G401.6 (cell line): ENCODE measurements around the gene HOXC12.

Source experiments
- FAIRE-seq: peaks from 2 replicates; lab custom pipeline; 2012; peaks lifted over from hg19 to GRCh38; lab: Jason Lieb, UNC

Gene HOXC12

DNA sequence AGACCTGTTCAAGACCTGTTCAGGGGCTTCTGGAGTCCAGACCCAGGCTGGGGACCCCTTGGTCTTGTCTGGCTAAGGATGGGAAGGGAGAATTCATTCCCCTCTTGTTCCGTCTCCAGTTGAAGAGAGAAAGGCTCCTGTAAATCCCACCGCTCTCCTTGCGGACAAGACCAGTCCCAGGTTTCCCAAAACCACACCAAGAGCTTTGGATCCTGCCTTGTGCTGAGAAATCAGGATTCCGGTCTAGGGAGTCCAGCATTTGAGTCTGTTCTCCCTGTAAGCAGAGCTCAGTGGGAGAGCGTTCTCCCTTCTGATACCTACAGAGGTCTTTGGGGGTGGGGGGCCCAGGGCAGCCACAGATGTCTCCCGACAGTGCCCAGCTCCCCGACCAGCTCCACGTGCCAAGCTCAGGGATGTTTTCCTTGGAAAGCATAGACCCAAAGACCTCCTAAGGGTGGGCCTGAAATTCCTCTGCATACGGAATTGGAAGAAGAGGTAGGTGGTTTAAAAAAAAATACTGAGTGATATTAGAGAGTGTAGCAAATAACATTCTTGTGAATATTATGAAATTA is 14.2 kb upstream of the HOXC12 start:
- FAIRE-seq = no peak

DNA sequence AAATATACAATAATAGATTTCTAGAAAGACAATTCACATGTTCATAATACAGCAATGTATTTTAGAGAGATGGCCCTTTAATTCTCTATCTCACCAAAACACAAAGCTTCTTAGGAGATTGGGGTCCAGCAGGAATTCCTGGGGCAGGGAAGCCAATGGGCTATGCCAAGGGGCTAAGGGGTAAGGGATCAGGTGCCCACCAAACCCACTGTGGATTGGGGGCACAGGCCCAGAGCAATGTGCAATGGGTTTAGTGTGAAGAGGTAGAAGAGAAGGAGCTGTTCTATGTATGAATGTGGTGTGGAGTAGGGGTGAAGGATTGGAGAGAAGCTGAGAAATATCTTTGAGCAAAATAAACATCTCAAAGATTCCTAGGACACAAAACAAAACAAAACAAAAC is 13.5 kb upstream of the HOXC12 start:
- FAIRE-seq = no peak

GRCh38 chr12:53941750-53942149 is 13.0 kb upstream of the HOXC12 start:
- no peak for FAIRE-seq

DNA sequence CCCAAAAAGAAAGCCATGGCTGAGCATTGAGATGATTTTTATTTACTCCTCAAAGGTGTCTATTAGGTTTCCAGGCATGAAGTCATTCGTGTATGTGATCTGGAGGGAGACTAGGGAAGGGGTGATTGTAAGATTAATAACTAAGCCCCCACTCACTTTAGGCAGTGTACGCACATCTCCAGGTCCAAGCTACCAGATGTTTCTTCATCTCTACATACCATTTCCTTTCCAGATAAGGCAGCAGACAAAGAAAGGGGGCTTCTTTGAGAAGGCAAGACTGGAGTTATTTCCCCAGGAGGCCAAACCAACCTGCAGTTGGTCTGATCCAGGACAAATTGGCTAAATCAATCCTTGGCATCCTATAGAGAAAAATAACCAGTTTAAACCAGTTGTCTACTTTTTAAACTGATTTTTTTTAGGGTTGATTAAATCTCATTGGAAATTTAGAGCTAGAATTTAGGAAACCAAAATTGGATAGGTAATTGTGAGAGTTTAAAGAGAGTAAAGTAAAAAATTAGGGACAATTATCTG is 12.2 kb upstream of the HOXC12 start:
- FAIRE-seq = peak; percentile 84

DNA sequence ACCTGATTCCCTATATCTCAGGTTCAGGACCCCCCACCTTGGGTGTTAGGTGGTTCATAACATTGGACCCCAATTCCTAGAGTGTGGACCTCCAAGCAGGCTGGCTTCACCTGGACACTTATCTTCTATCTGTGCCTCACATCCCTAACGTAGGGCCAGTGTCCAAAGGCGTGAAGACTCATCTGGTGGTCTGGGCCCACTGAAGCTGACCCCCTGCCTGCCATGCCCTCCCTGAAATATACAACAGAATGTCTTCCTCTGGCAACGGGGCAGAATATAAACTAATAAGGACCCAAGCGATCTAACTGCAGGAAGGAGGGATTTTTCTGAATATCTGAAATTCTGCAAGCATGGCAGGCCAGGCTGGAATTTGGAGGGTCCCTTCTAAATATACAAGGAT is 10.5 kb upstream of the HOXC12 start:
- FAIRE-seq = no peak

DNA sequence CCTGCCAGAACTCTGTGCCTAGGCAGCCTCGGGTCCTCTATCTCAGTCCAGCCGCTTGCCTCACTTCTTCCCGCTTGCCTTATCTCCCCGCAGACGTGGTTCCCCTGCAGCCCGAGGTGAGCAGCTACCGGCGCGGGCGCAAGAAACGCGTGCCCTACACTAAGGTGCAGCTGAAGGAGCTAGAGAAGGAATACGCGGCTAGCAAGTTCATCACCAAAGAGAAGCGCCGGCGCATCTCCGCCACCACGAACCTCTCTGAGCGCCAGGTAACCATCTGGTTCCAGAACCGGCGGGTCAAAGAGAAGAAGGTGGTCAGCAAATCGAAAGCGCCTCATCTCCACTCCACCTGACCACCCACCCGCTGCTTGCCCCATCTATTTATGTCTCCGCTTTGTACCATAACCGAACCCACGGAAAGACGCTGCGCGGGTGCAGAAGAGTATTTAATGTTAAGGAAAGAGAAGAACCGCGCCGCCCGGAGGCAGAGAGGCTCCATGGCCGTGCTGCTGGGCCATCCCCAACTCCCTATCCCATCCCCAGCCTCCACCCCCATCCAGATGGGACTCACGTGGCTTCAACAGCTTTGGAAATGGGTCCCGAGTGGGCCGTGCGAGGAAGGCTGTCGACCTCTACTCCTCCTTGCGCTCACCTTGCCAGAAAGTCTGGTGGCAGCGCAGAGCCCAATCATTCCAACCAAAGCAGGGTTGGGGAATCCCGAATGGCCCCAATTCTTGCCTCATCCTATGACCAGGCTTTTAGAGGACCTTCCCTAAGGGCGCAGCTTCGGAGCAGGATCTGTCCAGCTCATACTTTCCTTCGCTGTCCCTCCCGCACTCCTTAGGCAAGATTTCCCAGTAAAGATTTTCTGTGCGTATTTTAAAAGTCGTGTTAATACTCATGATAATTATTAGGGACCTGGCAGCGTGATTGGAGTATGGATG is 9.5 kb upstream of the HOXC12 start:
- no peak for FAIRE-seq

DNA sequence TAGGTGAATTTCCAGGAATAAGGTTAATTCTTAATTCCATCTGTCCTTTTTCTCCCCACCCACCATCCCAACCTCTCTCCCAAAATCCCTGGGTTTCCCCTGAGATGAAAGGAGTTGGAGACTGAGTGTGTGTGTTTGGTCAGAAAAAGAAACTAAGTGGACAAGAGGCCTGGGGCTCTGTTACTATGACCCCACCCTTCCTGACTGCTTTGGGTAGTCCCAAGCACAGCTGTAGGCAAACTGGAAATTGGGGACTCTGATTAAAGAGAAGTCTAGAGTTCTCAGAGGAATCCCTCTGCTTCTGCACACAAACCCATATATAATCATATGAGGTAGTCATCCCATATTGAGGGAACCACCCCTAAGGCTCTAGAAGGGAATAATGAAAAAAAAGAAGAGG is 7.0 kb upstream of the HOXC12 start:
- FAIRE-seq = no peak

DNA sequence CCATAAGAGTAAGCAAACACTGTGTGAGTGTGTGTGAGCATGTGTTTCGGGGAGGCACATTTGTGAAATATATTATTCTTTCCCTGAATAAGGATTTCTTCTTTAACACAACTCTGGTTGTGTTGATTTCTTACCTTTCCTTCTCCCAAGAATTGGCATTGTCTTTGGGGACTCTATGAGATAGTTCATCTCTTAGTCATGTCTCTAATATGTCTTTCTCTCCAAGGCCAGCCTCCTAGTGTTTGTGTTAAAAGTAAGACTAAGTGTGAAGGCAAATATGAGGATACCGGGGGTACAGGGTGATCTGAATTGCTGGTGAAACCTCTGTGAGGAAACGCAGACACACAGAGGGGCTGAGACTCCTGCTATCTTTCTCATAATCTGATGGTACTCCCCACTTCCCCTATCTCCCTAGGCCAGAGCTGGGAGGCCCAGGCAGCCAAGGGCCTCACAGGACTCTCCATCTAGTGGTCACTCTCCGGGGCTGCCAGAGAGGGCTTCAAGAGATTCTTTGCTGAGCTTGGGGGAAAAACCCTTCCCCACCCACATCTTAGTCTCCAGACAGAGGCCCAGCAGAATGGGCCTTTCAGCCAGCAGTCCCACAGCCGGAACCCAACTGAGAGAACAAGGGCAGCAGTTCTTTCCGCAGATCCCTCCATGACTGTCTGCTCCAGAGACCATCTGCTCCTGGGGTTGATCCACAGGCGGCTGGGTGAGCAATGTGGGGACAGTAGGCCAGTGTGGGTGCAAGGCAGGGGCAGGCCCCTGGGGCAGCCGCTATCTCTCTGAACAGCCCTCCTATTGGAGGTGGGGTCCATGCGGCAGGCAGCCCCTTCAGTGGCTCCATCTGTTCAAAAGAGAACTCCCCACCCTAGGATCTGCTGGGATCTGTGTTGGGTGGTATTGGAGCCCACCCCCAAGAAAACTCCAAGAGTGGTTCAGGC is 5.8 kb upstream of the HOXC12 start:
- peak; percentile 11 for FAIRE-seq

- no peak for FAIRE-seq
These were observed 4.9 kb upstream of the HOXC12 start for GRCh38 chr12:53949631-53950436.

DNA sequence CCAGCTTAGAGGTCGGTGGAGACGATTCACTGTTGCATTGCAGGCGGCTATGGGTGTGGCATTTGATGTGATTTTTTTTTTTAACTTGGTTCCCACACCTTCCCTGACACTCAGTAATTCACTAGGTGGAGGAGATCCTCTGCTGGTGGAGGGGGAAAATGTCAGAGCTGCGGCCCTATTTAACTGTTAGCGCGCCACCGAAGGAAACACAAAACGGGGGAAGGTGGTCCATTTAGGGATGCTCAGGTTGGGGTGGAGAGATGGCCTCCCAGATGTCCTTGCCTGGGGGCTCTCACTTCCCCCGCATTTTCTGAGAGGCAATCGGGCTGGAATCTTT is 4.3 kb upstream of the HOXC12 start:
- no peak for FAIRE-seq

DNA sequence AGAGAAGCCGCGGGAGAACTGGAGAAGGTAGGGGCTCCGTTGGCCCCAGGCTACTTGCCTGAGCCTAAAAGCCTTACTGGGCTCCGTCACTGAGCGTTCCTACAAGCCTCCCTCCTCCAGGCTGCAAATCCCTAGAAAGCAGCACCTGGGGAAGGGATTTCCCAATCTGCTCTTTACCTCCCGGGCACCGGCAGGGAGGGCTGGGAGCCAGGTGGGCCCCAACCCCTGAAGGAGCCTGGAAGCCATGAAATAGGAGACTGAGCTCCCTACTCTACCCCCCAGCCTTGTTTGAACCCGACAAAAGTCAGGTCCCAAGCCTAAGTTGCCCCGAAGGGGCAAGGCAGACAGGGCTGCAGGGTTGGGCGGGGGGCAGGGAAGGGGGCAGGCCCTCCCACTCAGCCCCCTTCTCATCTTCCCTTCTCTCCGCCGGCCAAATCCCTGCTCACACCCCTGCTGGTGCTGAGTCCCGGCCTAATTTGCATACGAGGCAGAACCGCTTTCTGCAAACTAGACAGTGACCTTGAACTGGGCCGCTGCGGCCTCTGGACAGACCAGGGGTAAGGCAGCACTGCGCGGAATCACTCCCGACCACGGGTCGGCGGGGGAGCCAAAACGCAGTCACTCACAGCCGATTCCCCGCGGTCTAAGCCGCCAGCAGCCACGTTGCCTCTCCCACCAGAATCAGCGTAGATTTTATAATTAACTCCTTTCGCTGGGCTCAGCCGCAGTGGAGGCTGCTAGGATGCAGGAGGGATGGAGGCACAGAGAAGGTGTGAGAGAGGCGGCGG is 3.7 kb upstream of the HOXC12 start:
- FAIRE-seq = no peak

- no peak for FAIRE-seq
These were observed 2.9 kb upstream of the HOXC12 start for GRCh38 chr12:53951577-53952334.

- no peak for FAIRE-seq
These were observed 2.4 kb upstream of the HOXC12 start for GRCh38 chr12:53952335-53952694.

GRCh38 chr12:53952871-53953734 is 1.6 kb upstream of the HOXC12 start:
- FAIRE-seq = peak; percentile 70

DNA sequence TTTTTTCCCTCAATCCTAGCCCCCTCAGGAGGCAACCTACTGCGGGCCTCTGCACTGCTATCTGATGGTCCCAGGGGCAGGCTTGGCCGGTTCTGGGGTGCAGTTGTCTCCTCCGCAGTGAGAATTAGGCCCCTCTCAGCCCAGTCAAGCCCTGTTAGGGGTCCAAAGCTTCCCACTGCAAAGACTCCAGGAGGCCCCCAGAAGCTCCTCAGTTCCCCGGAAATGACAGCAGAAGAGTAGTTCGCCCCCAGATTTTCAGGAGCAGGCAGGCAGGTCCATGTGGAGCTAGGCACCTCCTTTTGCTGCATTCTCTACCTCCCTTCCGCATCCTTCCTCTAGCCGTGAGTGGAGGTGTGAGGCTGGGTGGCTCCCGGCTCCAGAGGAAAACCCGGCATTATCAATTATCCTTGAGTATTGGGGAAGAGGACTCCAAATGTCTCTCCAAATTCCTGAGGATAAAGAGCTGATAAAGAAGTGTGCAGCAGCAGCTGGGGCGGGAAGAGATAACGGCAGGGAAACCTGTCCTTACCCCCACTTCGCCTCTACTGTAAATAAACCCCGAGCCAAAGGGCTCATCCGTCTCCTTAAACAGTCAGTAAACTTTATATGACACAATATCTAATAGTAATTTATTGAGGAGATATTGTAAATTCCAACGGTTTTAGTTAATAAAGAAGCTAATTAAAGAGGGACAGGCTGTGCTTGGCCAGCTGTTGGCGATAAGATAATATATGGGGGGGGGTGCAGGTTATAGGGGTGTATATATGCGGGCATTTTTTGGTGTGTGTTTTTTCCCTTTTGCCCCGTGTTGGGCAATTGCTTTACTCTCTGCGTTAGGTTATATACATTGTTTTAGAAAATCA is 641 bp upstream of the HOXC12 start:
- no peak for FAIRE-seq

DNA sequence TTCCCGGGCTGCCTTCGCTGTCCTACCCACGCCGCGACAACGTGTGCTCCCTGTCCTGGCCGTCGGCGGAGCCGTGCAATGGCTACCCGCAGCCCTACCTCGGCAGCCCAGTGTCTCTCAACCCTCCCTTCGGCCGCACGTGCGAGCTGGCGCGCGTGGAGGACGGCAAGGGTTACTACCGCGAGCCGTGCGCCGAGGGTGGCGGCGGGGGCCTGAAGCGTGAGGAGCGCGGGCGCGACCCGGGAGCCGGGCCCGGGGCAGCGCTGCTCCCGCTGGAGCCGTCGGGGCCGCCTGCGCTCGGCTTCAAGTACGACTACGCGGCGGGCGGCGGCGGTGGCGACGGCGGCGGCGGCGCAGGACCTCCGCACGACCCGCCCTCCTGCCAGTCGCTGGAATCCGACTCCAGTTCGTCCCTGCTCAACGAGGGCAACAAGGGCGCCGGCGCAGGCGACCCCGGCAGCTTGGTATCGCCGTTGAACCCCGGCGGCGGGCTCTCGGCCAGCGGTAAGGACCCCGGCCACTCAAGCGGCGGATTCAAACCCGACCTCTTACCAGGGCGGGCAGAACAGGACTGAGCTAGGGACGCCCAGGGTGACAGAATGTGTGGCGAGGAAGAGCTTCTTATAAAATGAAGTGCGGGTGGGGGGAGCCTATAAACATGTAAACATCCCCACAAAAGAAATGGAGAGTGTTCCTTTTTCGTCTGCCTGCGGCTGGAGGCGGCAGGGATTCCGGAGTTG is 503 bp downstream of the HOXC12 start:
- FAIRE-seq = no peak

DNA sequence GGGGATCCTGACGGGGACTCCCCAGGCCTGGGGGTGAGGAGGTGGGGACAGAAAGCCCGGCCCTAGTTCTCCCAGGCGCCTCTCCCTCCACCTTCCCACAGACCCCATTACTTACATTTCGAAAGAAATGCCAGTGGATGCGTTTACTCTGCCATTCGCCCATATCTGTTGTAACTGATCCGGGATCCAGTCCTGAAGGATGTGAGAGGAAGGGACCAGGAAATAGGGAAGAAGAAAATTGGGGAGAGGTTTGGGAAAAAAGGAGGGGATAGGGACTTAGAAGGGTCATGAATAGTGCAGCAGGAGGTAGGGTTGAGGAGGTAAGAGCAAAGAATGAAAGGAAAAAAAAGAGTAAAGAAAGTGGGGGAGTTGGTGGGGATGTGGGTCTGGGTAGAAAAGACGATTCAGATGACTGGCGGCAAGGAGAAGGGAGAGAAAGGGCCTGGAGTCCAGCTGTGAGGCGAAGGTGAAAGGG is 1.1 kb downstream of the HOXC12 start:
- no peak for FAIRE-seq
